GM12864 (cell line): Measurements from ENCODE around the gene ATP4B.
"Not testable (repeated sequence)": the region's sequence is repeated elsewhere in the genome, so short reads cannot be mapped to it uniquely, and the experiment has no call there.

Source experiments
- DNase-seq: peaks from one replicate; pipeline ENCODE4 v3.0.0-alpha.2; 2011; ENCODE audit warnings: low read depth
- H3K4me3 ChIP-seq: 2 replicates; pipeline ENCODE4 v1.5.1; 2011; ENCODE audit warnings: mild to moderate bottlenecking, low read depth, low read length, control low read depth
- CTCF ChIP-seq: IDR thresholded peaks from 2 replicates; pipeline ENCODE4 v1.5.1; 2011; ENCODE audit warnings: low read depth, mild to moderate bottlenecking, moderate library complexity, low read length, control low read depth, inconsistent platforms; ENCODE audit errors: missing control alignments

The ATP4B gene

GRCh38 chr13:113623491-113624234 is 34.3 kb downstream of the ATP4B start:
- TF ChIP-seq CTCF = no peak
- no peak overlapping the region for H3K4me3 ChIP-seq
- no peak for DNase-seq

DNA sequence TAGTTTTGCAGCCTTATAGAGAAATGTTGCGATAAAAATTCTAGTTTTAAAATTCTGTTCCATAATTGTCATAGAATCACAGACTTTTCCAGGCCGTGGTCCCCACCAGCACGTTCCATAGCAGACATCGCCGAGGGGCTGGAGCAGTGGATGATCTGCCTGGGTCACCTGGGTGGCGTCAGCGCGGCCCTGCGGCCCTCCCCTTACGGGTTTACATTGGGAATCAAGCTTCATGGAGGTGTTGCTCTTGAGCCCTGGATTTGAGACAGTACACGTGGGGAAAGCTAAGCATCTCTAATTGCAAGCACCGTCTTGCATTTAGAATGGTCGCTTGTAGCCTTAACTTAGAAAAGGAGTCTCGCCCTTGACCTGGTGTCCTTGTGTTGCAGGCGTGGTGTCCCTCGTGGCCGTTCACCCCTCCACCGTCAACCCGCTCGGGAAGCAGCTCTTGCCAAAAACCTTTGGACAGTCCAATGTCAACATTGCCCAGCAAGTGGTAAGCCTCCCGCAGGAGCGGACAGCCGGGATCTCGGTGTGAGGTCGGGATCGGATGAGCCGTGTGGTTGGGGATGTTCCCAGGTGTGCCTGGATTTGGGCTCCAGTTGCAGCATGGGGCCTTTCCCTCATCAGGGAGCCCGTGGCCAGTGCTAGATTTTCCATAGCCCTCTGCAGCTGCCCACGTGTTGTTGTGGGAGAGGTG is 35.1 kb downstream of the ATP4B start:
- no peak overlapping the region for H3K4me3 ChIP-seq
- no peak for TF ChIP-seq CTCF
- no peak for DNase-seq

- DNase-seq, H3K4me3 ChIP-seq: not testable (repeated sequence)
Observed at GRCh38 chr13:113621986-113622550, 35.9 kb downstream of the ATP4B start.

DNA sequence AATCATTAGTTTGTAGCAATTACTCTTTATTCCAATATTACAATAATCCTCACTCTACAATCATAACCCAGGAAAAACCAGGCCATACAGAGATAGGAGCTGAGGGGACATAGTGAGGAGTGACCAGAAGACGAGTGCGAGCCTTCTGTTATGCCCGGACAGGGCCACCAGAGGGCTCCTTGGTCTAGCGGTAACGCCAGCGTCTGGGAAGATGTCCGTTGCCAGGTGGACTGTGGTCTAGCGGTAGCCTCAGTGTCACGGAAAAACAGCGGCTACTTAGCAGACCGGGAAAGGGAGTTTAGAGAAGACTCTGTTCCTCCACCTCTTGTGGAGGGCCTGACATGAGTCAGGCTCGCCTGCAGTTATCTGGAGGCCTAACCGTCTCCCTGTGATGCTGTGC is 36.5 kb downstream of the ATP4B start:
- TF ChIP-seq CTCF = peak; percentile 11
- DNase-seq, H3K4me3 ChIP-seq: not testable (repeated sequence)

GRCh38 chr13:113621046-113621445 is 37.0 kb downstream of the ATP4B start:
- no peak for TF ChIP-seq CTCF
- no peak overlapping the region for H3K4me3 ChIP-seq
- no peak for DNase-seq

DNA sequence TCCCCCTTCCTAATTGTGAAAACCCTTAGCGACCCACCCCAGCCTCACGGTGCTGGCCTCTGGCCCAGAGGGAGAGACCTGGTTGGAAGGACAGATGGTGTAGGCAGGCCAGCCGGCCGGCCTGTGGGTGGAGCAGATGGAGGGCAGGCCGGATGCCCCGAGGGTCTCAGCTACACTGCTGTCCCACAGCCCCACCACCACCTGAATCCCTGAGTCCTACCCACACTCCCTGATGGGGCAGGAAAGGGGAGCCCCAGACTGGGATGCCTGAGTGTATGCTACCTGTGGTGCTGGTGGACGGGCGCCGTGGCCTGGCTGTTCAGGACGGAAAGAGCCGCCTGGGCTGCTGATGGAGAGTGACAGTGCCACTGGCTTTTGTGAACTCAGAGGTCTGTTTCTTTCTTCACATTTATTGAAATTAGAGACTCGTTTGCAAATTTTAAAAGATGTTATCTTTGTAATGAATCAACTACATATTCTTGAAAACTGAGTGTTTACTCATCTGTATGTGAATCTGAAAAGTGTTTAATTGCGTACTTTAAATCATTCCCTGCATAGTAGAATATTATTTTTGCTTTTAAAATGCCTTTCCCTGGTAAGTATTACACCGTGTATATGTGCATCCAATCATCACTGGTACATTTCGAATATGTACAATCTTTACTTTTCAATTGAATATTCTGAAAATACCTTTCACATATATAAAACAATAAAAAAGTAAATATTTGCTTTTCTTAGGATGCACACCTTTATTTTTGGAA is 37.8 kb downstream of the ATP4B start:
- TF ChIP-seq CTCF = no peak
- no peak for DNase-seq

GRCh38 chr13:113618455-113618854 is 39.5 kb downstream of the ATP4B start:
- no peak for TF ChIP-seq CTCF

More for the DNA sequence above, 37.8 kb downstream of the ATP4B start:
- no peak overlapping the region for H3K4me3 ChIP-seq

More at GRCh38 chr13:113618455-113618854, 39.5 kb downstream of the ATP4B start:
- H3K4me3 ChIP-seq = no peak overlapping the region
- no peak for DNase-seq
